Stimulated activated CD8-positive, alpha-beta memory T cell treated with anti-CD3 and anti-CD28 coated beads, Interleukin-15, amount 100 ng/mL, for 1 hour (primary cell): ENCODE measurements around the gene RNF13.
"Not testable (repeated sequence)": the region's sequence is repeated elsewhere in the genome, so short reads cannot be mapped to it uniquely, and the experiment has no call there.

Experiments used
- DNase-seq: peaks from one replicate; pipeline ENCODE4 v3.0.0-alpha.2; 2020; ENCODE audit warnings: low read depth

Gene RNF13

DNA sequence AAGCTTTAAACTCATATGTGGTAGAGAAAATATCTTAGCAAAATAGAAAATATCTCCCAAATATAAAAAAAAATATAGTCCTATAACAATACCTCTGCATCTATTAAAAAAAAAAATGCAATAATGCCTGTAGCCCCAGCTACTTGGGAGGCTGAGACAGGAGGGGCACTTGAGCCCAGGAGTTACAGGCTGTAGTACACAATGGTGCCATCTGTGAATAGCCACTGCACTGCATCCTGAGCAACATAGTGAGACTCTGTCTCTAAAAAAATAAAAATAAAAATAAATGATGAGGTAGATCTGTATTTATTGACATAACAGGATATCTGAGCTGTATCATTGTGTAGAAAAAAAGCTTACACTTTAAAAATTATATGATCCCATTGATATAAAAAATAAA, 87.3 kb downstream of the RNF13 start:
- no peak for DNase-seq

DNA sequence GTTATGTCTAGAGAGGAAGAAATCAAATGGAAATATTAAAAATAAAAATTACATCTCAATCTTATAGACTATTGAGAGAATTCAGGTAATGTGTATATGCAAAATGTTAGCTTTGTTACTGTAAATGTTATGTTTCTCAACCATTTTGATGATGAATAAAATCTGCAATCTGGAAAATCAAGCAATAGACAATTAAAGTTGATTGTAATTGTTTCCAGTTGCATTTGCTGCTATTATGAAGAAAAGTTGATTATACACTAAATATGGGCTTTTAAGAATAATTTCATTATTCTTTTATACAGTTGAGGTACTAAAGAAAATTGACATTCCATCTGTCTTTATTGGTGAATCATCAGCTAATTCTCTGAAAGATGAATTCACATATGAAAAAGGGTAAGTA, 88.8 kb downstream of the RNF13 start:
- no peak for DNase-seq

DNA sequence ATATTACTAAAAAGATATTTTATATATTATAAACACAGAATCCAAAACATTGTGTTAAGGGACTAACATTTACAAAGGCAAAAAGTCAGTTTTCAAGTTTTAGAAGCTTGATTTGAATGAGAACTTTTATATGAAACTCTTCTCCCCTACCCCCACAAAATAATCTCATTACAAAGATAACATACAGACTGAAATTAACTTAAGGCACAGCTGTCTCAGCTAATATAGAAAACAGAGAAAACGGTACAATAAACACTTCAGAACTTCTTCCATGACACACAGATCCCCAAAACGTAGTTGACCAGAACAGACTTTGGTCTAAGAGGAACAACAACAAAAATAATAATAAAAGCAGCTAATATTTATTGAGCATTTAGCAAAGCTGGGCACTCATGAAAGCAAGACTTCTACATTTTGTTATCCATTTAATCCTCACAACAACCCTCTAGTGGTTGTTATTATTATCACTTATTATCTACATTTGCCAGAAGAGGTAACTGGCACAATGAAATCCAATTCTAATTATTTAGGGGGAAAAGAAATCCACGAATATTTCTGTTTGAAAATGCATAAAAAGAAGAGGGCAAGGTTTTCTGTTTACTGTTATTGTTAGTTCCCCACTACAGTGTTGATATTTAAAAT, 89.6 kb downstream of the RNF13 start:
- DNase-seq, result no peak

DNA sequence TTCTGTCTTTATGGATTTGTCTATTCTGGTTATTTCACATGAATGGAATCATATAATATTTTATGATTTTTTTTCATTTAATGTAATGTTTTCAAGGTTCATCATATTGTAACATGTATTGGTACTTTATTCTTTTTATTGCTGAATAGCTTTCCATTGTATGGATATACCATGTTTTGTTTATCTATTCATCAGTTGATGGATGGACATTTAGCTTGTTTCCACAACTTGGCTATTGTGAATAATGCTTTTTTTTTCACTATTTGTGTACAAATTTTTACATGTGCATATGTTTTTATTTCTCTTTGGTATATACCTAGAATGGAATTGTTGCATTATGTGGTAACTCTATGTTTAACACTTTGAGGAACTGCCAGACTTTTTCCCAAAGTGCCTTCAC, 93.0 kb downstream of the RNF13 start:
- DNase-seq, result no peak

DNA sequence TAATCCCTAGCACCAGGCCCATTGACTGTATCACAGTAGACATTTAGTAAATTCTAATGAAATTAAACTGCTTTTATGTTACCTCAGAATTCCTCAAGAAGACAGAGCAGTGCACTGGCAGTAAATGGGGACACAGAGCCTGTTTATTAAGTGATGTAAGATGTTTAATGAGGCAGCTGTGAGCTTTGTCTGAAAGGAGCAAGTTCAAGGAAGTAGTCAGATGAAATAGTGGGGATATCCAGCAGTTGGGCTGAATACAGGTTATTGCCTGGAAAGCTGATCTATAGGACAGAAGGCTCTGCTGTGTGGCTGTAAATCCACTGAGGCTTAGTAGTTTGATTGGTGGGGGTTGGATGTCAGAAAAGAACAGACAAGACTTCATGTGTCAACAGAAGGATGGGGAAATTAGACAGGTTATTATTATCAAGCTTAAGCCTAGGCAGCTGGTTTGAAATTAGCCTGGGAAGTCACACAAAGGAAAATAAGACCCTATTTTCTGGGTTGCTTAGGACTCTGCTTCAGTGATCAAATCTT, 95.5 kb downstream of the RNF13 start:
- no peak for DNase-seq

DNA sequence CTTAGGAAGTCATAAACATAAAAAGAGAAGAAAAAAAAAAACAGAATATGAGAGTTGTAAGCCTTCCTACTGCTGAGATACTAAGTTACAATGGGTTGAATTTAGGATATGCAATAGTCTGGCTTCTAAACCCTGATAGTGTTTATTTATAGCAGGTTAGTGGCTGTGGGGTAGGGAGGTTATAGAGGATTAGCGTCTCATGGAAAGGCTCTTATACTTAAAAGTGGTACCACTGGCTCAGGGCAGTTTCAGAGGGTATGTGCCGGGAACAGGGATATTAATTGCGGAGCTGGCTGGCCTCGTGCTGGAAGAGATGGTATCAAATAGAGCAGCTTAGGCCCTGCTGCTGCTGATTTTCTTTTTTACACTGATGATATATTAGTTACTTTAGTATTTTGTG, 96.9 kb downstream of the RNF13 start:
- DNase-seq, result no peak

DNA sequence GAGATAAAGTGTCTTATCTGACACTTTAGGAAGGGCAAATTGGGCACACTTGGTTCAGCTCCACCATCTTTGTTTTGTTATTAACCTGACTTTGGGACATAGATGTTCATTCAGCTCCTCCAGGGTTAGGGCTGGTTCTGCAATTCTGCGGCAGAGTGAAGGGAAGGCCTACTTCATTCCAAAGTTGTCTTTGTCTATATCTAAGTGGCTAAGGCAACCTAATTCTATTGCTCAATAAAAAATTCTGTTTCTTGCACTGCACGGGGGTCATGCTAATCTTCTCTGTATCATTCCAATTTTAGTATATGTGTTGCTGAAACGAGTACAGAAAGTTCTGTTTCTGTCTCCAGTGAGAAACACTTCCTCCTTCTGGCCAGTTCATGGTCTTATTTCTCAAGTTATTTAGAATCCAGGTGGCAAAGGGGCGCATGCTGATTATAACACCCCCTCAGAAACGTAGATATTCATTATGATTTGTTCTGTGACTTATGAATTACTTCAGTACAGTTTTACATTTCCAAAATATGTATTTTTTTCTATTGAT, 104.2 kb downstream of the RNF13 start:
- no peak for DNase-seq

DNA sequence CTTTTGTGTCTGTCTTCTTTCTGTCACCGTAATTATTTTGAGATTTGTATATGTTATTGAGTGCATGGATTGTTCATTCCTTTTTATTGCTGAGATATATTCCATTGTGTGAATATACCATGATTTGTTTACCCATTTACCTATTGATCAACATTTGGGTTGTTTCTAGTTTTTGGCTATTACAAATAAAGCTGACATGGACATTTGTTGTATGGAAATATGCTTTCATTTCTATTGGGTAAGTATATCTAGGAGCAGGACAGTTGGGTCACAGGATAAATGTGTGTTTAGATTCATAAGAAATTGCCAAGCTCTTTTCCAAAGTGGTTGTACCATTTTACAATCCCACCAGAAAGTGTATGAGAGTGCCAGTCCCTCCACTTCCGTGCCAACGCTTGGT, 106.5 kb downstream of the RNF13 start:
- DNase-seq, result no peak

DNA sequence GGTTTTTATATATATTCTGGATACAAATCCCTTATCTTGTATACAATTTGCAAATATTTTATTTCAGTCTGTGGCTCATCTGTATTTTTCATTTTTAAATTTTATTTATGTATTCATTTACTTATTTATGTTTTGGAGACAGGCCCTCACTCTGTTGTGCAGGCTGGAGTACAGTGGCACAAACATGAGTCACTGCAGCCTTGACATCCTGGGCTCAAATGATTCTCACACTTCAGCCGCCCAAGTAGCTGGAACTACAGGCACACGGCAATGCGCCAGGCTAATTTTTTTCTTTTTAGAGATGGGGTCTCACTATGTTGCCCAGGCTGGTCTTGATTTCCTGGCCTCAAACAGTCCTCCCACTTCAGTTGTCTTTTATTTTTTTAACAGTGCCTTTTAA, 107.1 kb downstream of the RNF13 start:
- no peak for DNase-seq

DNA sequence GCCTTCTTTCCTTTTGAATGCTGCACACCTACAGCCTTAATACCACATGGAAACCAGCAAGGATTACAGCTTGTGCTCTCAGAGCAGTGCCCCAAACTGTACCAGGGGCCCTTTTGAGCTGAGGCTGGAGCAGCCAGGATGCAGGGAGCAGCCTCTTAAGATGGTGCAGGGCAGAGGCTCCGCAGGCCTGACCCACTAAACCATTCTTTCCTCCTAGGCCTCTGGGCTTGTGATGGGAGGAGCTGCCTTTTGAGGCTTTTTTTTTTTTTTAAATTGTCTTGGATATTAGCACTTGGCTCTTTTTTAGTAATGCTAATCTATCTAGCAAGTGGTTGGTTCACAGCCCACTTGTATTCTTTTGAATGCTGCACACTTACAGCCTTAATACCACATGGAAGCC, 120.0 kb downstream of the RNF13 start:
- no peak for DNase-seq

DNA sequence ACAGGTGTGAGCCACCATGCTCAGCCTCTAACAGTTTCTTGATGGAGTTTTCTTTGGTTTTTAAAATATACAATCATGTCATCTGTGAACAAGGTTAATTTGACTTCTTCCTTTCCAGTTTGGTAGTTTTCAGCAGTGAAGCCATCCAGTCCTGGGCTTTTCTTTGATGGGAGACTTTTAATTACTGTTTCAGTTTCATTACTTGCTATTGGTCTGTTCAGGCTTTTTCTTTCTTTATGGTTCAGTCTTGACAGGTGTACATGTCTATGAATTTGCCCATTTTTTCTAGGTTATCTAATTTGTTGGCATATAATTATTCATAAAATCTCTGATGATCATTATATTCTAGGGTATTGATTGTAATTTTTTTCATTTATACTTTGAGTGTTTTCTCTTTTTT, 120.8 kb downstream of the RNF13 start:
- DNase-seq, result no peak

DNA sequence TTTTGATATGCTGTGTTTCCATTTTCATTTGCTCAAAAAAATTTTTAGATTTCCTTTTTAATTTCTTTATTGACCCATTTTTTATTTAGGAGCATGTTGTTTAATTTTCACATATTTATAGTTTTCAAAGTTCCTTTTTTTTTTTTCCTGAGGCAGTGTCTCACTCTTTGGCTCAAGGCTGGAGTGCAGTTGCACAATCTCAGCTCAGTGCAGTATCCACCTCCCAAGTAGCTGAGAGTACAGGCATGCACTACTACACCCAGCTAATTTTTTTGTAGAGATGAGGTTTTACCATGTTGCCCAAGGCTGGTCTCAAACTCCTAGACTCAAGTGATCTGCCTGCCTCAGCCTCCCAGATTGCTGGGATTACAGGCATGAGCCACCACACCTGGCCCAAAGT, 121.5 kb downstream of the RNF13 start:
- no peak for DNase-seq

DNA sequence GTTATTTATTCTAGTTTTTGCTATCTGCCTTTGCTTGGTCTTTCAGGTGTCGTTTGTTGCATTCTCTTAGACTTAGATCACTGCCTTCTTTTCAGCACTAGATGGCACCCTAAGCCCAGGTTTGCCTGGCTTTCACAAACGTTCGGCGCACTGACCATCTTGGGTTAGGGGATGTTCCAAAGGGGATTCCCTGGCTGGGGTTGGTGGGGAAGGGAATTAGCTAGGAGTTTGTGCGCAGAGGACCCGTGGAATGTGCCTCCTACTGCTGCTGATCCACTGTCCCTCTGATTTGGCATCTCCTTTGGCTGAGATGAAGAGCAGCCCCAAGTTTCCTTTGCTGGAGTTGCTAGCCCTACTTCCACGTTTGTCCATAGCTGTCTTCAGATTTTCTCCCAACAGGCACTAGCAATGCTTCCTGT, 123.8 kb downstream of the RNF13 start:
- no peak for DNase-seq

DNA sequence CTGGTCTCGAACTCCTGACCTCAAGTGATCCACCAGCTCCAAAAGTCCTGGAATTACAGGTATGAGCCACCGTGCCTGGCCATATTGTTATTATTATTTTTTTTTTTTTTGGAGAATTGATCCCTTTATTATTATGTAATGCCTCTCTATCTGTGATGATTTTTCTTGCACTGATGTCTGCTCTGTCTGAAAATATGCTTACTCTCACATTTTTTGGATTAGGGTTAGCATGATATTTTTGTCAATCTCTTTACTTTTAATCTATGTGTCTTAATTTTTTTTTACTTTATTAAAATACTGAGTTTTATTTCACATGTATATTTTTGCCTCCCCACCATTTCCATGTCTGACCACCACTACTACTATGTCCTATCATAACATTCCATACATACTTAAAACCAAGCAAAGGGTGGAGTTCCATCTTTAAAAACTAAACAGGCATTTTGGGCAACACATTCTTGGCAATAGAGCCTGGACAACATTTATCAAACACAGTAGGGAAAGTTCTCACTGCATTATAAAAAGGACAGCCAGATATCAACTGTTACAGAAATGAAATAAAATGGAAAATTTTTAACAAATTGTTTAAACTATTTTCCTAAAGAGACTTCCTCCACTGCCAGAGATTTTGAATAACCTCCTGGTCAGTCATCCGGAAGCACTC, 125.5 kb downstream of the RNF13 start:
- not testable (repeated sequence) for DNase-seq

DNA sequence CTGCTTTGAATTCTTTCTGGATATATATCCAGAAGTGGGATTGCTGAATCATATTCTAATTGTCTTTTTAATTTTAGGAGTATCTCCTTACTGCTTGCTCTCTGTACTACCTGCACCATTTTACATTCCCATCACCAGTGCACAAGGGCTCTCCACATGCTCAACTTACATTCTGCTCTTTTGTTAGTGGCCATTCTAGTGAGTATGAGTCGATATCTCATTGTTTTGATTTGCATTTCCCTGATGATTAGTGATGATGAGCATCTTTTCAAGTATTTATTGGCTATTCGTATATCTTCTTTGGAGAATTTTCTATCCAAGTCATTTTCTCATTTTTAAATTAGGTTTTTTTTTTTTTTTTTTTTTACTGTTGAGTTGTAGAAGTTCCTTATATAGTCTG, 128.2 kb downstream of the RNF13 start:
- DNase-seq, result no peak

DNA sequence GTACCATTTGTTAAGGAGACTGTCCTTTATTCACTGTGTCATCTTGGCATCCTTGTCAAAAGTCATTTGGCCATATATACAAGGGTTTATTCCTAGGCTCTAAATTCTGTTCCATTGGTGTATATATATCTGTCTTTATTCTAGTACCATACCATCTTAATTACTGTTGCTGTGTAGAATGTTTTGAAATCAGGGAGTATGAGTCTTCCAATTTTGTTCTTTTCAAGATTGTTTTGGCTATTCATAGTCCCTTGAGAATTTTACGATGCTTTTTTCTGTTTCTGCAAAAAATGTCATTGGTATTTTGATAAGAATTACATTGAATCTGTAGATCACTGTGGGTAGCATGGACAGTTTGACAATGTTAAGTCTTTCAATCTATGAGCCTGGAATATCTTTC, 128.9 kb downstream of the RNF13 start:
- DNase-seq, result no peak

DNA sequence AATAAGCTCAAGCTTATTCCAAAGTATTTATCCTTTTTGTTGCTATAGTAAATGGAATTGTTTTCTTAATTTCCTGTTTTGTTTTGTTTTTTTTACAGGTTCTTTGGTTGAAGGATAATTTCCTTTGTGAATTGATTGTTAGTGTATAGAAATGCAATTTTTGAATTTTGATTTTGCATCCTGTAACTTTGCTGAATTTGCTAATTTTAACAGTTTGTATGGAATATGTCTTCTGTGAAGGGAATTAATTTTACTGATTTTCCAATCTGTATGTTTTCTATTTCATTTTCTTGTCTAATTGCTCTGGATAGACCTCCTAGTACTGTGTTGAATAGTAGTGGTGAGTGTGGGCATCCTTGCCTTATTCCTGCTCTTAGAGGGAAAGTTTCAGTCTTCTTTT, 129.4 kb downstream of the RNF13 start:
- no peak for DNase-seq

DNA sequence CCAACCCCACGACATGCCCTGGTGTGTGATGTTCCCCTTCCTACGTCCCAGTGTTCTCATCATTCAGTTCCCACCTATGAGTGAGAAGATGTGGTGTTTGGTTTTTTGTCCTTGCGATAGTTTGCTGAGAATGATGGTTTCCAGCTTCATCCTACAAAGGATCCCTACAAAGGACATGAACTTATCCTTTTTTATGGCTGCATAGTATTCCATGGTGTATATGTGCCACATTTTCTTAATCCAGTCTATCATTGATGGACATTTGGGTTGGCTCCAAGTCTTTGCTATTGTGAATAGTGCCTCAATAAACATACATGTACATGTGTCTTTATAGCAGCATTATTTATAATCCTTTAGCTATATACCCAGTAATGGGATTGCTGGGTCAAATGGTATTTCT, 131.0 kb downstream of the RNF13 start:
- not testable (repeated sequence) for DNase-seq

DNA sequence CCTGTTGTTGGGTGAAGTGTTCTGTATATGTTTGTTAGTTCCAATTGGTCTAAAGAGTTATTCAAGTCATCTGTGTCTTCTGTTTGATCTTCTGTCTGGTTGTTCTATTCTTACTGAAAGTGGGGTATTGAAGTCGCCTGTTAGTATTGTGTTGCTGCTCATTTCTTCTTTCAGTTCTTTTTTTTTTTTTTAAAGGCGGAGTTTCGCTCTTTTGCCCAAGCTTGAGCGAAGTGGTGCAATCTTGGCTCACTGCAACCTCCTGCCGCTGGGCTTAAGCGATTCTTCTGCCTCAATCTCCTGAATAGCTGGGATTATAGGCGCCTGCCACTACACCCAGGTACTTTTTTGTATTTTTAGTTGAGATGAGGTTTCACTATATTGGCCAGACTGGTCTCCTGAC, 134.2 kb downstream of the RNF13 start:
- no peak for DNase-seq

DNA sequence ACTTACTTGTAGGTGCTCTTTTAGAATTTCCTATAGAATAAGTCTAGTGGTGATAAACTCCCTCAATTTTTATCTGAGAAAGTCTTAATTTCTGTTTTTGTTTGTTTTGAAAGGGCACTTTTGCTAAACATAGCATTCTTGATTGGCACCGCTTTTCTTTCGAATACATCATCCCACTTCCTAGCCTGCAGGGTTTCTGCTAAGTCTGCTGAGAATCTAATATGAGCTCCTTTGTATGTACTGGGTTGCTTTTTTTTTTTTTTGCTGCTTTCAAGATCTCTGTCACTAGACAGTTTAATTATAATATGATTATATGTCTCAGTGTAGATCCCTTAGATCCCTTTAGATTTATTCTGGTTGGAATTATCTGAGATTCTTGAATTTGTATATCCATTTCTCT, 136.2 kb downstream of the RNF13 start:
- DNase-seq, result no peak

DNA sequence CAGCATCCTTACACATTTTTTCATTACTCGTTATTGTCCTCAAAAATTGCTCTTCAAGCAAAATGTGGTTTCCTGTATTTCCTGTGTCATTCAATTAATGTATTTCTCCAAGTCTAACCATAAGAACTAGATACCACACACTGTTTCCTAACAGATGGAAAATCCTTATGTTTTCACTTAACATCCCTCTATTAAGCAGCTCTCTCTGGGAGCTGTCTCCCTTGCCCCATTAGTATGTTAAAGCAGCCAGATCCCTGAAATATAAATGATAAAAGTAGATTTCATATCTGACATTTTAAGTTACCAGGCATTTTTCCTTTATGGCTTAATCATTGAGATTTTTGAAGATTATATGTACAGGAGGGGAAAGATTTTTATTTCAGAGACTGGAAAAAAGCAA, 141.8 kb downstream of the RNF13 start:
- DNase-seq, result no peak

DNA sequence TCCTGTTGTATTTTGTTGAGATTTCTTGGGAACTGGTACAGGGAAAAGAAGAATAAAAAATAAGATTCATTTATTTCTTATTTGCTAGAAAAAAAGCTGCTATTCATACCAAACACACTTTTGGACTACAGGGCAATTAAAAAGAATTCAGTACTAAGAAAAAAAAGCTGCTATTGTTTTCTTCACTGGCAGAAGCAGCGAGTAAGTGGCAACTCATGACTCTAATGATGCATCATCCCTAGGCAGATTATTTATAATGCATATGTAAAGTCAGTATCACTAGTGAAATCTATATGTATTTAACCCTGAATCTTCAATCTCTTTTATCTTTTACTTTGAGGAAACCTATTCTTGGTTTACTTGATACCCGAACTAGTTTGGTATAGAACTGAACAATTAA, 142.4 kb downstream of the RNF13 start:
- no peak for DNase-seq

DNA sequence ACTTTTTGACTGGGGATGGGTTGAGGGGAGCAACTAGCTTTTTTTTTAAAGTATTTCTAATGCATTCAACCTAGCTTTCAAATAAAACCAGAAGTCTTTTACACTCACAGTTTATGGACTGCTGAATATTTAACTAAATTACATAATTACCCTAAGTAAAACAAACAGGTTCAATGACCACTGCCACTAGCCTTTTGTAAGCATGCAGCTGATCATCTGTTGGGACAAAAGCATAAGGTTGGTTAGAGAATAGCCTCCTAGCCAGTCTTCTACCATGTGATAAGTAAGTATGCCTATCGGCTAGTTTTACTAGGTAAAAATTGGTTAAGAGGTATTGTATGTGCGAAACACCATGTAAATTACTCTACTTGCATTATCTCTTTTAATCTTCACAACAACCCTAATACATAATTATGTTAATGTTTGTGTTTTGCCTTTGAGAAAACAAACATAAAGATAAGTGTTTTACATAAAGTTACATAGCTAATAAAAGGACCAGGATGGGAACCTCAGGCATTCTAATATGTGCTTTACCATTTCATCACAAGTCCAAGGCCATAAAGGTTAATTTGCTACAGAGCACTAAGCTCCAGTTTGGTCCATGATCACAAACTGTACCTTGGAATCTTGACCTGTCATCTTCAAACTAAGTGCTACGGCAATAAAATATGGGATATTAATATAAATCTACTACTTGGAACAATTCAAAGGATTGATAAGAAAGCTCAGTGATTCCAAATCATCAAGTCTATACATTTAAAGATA, 144.5 kb downstream of the RNF13 start:
- DNase-seq, result no peak
